Lower lobe of right lung (tissue), 2 donors: Measurements from ENCODE around the gene FADS3. TPM values are rescaled to one million over a fixed set of nuclear protein-coding genes. Genes with fewer than 3 reads are reported as not detected.

Experiments used
- ATAC-seq, 2 donors: fragments of 200-7000 bp; cut with Tn5 transposase; one replicate each; pipeline ENCODE4 v1.9.1; 2020 to 2022; ENCODE audit warnings: mild to moderate bottlenecking in 2 of 2, moderate library complexity in 2 of 2
- DNase-seq: peaks from one replicate; pipeline ENCODE4 v3.0.0-alpha.2; 2020
- H3K27ac ChIP-seq: fragments of 200-600 bp; one replicate; pipeline ENCODE4 v1.8.0; 2022
- H3K27me3 ChIP-seq: fragments of 200-600 bp; one replicate; pipeline ENCODE4 v1.8.0; 2022; ENCODE audit warnings: low read depth
- H3K36me3 ChIP-seq: fragments of 200-600 bp; one replicate; pipeline ENCODE4 v1.8.0; 2022; ENCODE audit warnings: mild to moderate bottlenecking
- H3K4me1 ChIP-seq: fragments of 200-600 bp; one replicate; pipeline ENCODE4 v1.8.0; 2022
- H3K4me3 ChIP-seq: fragments of 200-600 bp; one replicate; pipeline ENCODE4 v1.8.0; 2022; ENCODE audit warnings: mild to moderate bottlenecking
- H3K9me3 ChIP-seq: fragments of 200-600 bp; one replicate; pipeline ENCODE4 v1.8.0; 2022
- CTCF ChIP-seq: fragments of 200-600 bp; IDR thresholded peaks from one replicate; pipeline ENCODE4 v1.8.0; 2022; ENCODE audit warnings: antibody characterized with exemption, mild to moderate bottlenecking
- intact Hi-C: fragments of 100-400 bp; cut with DNase I; formaldehyde crosslinking; loops from one replicate; pipeline ENCODE4 v1.11.0; 2022
- total RNA-seq: library from RNA; stranded (reverse); fragmentation: NEBNext Ultra II Directional; extraction: Animal tissue kit (Norgen Biotek cat#: 25700); gene quantifications from one replicate; pipeline ENCODE4 v1.2.1, GENCODE V29; 2021
- donor health status: DM: no; HTN: yes; CAD: no; lungs with severe emphysema.

The FADS3 gene
- total RNA-seq, 1 donor from 2014 or later = 50.1 TPM

GRCh38 chr11:61873588-61874376 lies 17.6 kb downstream of the FADS3 start:
- no peak for ATAC-seq
- H3K27ac ChIP-seq = no peak overlapping the region
- H3K36me3 ChIP-seq = peaks cover 1% of the 10 kb centered on the region
- H3K4me3 ChIP-seq = no peak overlapping the region
- DNase-seq = no peak
- H3K4me1 ChIP-seq = peaks cover 11% of the 10 kb centered on the region
- intact Hi-C loops = no loop called here
- no peak for TF ChIP-seq CTCF
- H3K27me3 ChIP-seq = peaks cover 11% of the 10 kb centered on the region
- no peaks in the 10 kb centered on the region for H3K9me3 ChIP-seq

GRCh38 chr11:61872935-61873565 lies 18.3 kb downstream of the FADS3 start:
- DNase-seq (no peak), ATAC-seq (no peak)
- no peak overlapping the region for H3K27ac ChIP-seq
- intact Hi-C loops = no loop called here
- H3K4me1 ChIP-seq = peaks cover 11% of the 10 kb centered on the region
- TF ChIP-seq CTCF = no peak
- no peak overlapping the region for H3K4me3 ChIP-seq
- no peaks in the 10 kb centered on the region for H3K9me3 ChIP-seq
- no peaks in the 10 kb centered on the region for H3K36me3 ChIP-seq
- peaks cover 11% of the 10 kb centered on the region for H3K27me3 ChIP-seq

- H3K36me3 ChIP-seq = no peaks in the 10 kb centered on the region
- peaks cover 11% of the 10 kb centered on the region for H3K27me3 ChIP-seq
- no peaks in the 10 kb centered on the region for H3K9me3 ChIP-seq
- peak; percentile 80 for DNase-seq
- intact Hi-C loops = no loop called here
- no peak overlapping the region for H3K4me3 ChIP-seq
- peaks cover 11% of the 10 kb centered on the region for H3K4me1 ChIP-seq
- H3K27ac ChIP-seq = no peak overlapping the region
- peak; percentile 88 for TF ChIP-seq CTCF
- ATAC-seq = peak; percentile 90 to 91
Observed at GRCh38 chr11:61871158-61871597, 20.2 kb downstream of the FADS3 start.

- no peak for TF ChIP-seq CTCF
- Histone ChIP-seq H3K9me3 (no peaks in the 10 kb centered on the region), H3K27ac (no peak overlapping the region), H3K36me3 (peaks cover 6% of the 10 kb centered on the region), H3K4me3 (no peak overlapping the region), H3K4me1 (peaks cover 11% of the 10 kb centered on the region), H3K27me3 (peaks cover 11% of the 10 kb centered on the region)
- ATAC-seq = no peak
- intact Hi-C loops = no loop called here
- DNase-seq = no peak
Observed at GRCh38 chr11:61870541-61871031, 20.8 kb downstream of the FADS3 start.

GRCh38 chr11:61869708-61870451 lies 21.5 kb downstream of the FADS3 start:
- Histone ChIP-seq H3K9me3 (no peaks in the 10 kb centered on the region), H3K27me3 (peaks cover 11% of the 10 kb centered on the region), H3K4me1 (peaks cover 11% of the 10 kb centered on the region), H3K27ac (no peak overlapping the region), H3K4me3 (no peak overlapping the region), H3K36me3 (peaks cover 12% of the 10 kb centered on the region)
- intact Hi-C loops = no loop called here
- no peak for TF ChIP-seq CTCF
- ATAC-seq (no peak), DNase-seq (no peak)
